GM12878 (cell line): Measurements from ENCODE around the gene HUS1B. TPM values are rescaled to one million over a fixed set of nuclear protein-coding genes. Genes with fewer than 3 reads are reported as not detected.

Experiments used
- ATAC-seq: fragments of 200-7000 bp; cut with Tn5 transposase; 3 replicates; pipeline ENCODE4 v1.9.1; 2020; ENCODE audit warnings: mild to moderate bottlenecking, moderate library complexity
- BruUV-seq: library from RNA; stranded (reverse); fragments of 400-500 nt; replicated peaks from 2 replicates; lab custom pipeline; 2021; lab: Mats Ljungman, UMichigan
- CTCF ChIA-PET: fragments of 300-600 bp; sonication (Branson Sonifier 250); formaldehyde crosslinking; extraction: SDS; loops from one replicate; lab custom pipeline; 2021; ENCODE audit warnings: inconsistent platforms; lab: Yijun Ruan, JAX
- POLR2A ChIA-PET: fragments of 350-600 bp; formaldehyde crosslinking; extraction: SDS; loops from one replicate; lab custom pipeline; 2021; ENCODE audit warnings: inconsistent platforms; lab: Charles Lee
- RAD21 ChIA-PET: fragments of 300-600 bp; sonication (Branson Sonifier 250); formaldehyde crosslinking; loops from one replicate; lab custom pipeline; 2023; ENCODE audit warnings: antibody characterized with exemption; ENCODE audit not compliant: unreplicated experiment; lab: Charles Lee
- SMC1A ChIA-PET: fragments of 300-600 bp; sonication (Branson Sonifier 250); formaldehyde crosslinking; loops from one replicate; lab custom pipeline; 2023; ENCODE audit not compliant: unreplicated experiment, uncharacterized antibody; lab: Charles Lee
- DNase-seq: peaks from one replicate; pipeline ENCODE4 v3.0.0-alpha.2; 2011; ENCODE audit warnings: low read depth, low spot score
- FAIRE-seq: peaks from 3 replicates; lab custom pipeline; 2011; peaks lifted over from hg19 to GRCh38; lab: Jason Lieb, UNC
- H2AFZ ChIP-seq: 2 replicates; pipeline ENCODE4 v1.6.0; 2011; ENCODE audit warnings: low read depth, low read length, control low read depth; ENCODE audit not compliant: control insufficient read depth
- H3K27ac ChIP-seq: 2 replicates; pipeline ENCODE4 v1.5.1; 2011; ENCODE audit warnings: control low read depth; ENCODE audit not compliant: control insufficient read depth, insufficient read depth
- H3K27me3 ChIP-seq, 2 experiments: replicated peaks in 1 of 2; 2 replicates each; pipeline versions ENCODE4 v1.6.0 to v1.6.1; 2011; ENCODE audit warnings: low read length in 1 of 2; ENCODE audit not compliant: control insufficient read depth in 2 of 2, insufficient read depth in 2 of 2
- H3K36me3 ChIP-seq, 2 experiments: 2 replicates each; pipeline ENCODE4 v1.5.1; 2011; ENCODE audit warnings: low read length in 1 of 2; ENCODE audit not compliant: control insufficient read depth in 2 of 2, insufficient read depth in 2 of 2
- H3K4me1 ChIP-seq: 2 replicates; pipeline ENCODE4 v1.6.1; 2011; ENCODE audit warnings: mild to moderate bottlenecking, low read length, moderate library complexity, mixed read lengths; ENCODE audit not compliant: control insufficient read depth, insufficient read depth
- H3K4me2 ChIP-seq: 2 replicates; pipeline ENCODE4 v1.6.0; 2011; ENCODE audit warnings: control low read depth; ENCODE audit not compliant: control insufficient read depth, insufficient read depth
- H3K4me3 ChIP-seq: fragments of 200-600 bp; sonication (generic); 2 replicates; pipeline ENCODE4 v1.5.1; 2016
- H3K79me2 ChIP-seq: 2 replicates; pipeline ENCODE4 v1.6.0; 2011; ENCODE audit warnings: low read length; ENCODE audit not compliant: control insufficient read depth, insufficient read depth
- H3K9ac ChIP-seq: 2 replicates; pipeline ENCODE4 v1.8.0; 2011; ENCODE audit warnings: low read length, control low read depth, mixed read lengths; ENCODE audit not compliant: control insufficient read depth, insufficient read depth
- H3K9me3 ChIP-seq: replicated peaks from 3 replicates; pipeline ENCODE4 v1.5.1; 2011; ENCODE audit warnings: mild to moderate bottlenecking, low read length; ENCODE audit not compliant: control insufficient read depth, insufficient read depth
- H4K20me1 ChIP-seq: 2 replicates; pipeline ENCODE4 v1.6.0; 2011; ENCODE audit not compliant: control insufficient read depth, insufficient read depth
- CBFB ChIP-seq: IDR thresholded peaks from 2 replicates; pipeline ENCODE4 v1.6.1; 2016; ENCODE audit warnings: antibody characterized with exemption, low read depth
- CBX5 ChIP-seq: sonication (generic); IDR thresholded peaks from 2 replicates; pipeline ENCODE4 v1.6.1; 2016; ENCODE audit warnings: low read depth, moderate library complexity, mild to moderate bottlenecking, inconsistent platforms
- FOS ChIP-seq: IDR thresholded peaks from 3 replicates; pipeline ENCODE4 v1.6.1; 2011; ENCODE audit warnings: borderline replicate concordance; ENCODE audit not compliant: insufficient read length; ENCODE audit errors: extremely low read depth
- NR2C2 ChIP-seq: IDR thresholded peaks from 2 replicates; pipeline ENCODE4 v1.6.1; 2011; ENCODE audit warnings: borderline replicate concordance, low read depth; ENCODE audit not compliant: control insufficient read depth, insufficient read length
- NR2F1 ChIP-seq: fragments of 450-650 bp; conservative IDR thresholded peaks from 2 replicates; pipeline ENCODE4 v1.6.1; 2017; ENCODE audit warnings: mild to moderate bottlenecking
- RCOR1 ChIP-seq: conservative IDR thresholded peaks from 2 replicates; pipeline ENCODE4 v1.6.1; 2012; ENCODE audit warnings: low read depth, low read length, improper control_type of control experiment
- RFX5 ChIP-seq: IDR thresholded peaks from 2 replicates; pipeline ENCODE4 v1.6.1; 2011; ENCODE audit warnings: low read depth, low read length, improper control_type of control experiment
- SREBF2 ChIP-seq: IDR thresholded peaks from 2 replicates; pipeline ENCODE4 v1.6.1; 2012; ENCODE audit warnings: mild to moderate bottlenecking, low read length
- ZNF24 ChIP-seq: fragments of 450-650 bp; IDR thresholded peaks from 2 replicates; pipeline ENCODE4 v1.6.1; 2017; ENCODE audit warnings: antibody characterized with exemption, mild to moderate bottlenecking
- ZNF274 ChIP-seq: IDR thresholded peaks from one replicate; pipeline ENCODE4 v1.8.0; 2011; ENCODE audit not compliant: insufficient read length, insufficient read depth
- WGBS: methylation state at CpG from one replicate; pipeline ENCODE4 v1.1.6; 2016; ENCODE audit warnings: low lambda C conversion rate; ENCODE audit not compliant: insufficient replicate concordance, insufficient coverage; ENCODE audit errors: missing lambda C conversion rate; 5-methylcytosine and 5-hydroxymethylcytosine counted together
- in situ Hi-C: fragments of 300-500 bp; cut with MboI; formaldehyde crosslinking; loops from 9 replicates; pipeline ENCODE4 v1.14.3; 2018; ENCODE audit warnings: mixed read lengths
- intact Hi-C: fragments of 100-400 bp; cut with micrococcal nuclease; formaldehyde crosslinking; loops from one replicate; pipeline ENCODE4 v1.14.2; 2022; ENCODE audit not compliant: unreplicated experiment
- polyA plus RNA-seq, 11 experiments: library from polyadenylated mRNA; depleted of rRNA in 4 of 11; unstranded in 6 of 11; stranded (reverse) in 5 of 11; fragments of >200 nt; fragmentation: Nextera tagmentation in 4 of 11; fragmentation: Illumina TruSeq in 1 of 11; extraction: Ambion mirVana in 4 of 11; extraction: Trizol in 1 of 11; gene quantifications; 1 replicate in 1 of 11; 2 replicates in 10 of 11; pipeline versions ENCODE4 v1.2.1 to v1.2.3, GENCODE V29; 2011 to 2016; ENCODE audit warnings: inconsistent platforms in 2 of 11, missing spikeins in 2 of 11, low read depth in 1 of 11
- total RNA-seq, 4 experiments: library from RNA; depleted of rRNA in 3 of 4; stranded (reverse); fragments of >200 nt in 3 of 4; fragmentation: Illumina TruSeq in 1 of 4; extraction: Trizol in 1 of 4; gene quantifications; 2 replicates each; pipeline versions ENCODE4 v1.2.1 to v1.2.3, GENCODE V29; 2013 to 2021
- TF ChIP-seq, protein P1 (sequence below): fragments of 450-650 bp; IDR thresholded peaks from 2 replicates; pipeline ENCODE4 v1.6.1; 2016; ENCODE audit warnings: mild to moderate bottlenecking, moderate library complexity, borderline replicate concordance
- TF ChIP-seq, protein P2 (sequence below): IDR thresholded peaks from 2 replicates; pipeline ENCODE4 v1.6.1; 2012; ENCODE audit warnings: low read length, inconsistent platforms
- TF ChIP-seq, protein P3 (sequence below): fragments of 450-650 bp; IDR thresholded peaks from 2 replicates; pipeline ENCODE4 v1.6.1; 2017; ENCODE audit warnings: borderline replicate concordance

The HUS1B gene
- total and polyA plus RNA-seq, 10 of the 15 experiments (the other 5 are each of a cell fraction or from before 2014, with no cell fraction given): 0.11 to 1.3 (median 0.68) TPM; not detected in 3

GRCh38 chr6:622462-622861, 34.4 kb downstream of the HUS1B start:
- no peak overlapping the region for H3K27ac ChIP-seq
- no peak overlapping the region for H2AFZ ChIP-seq
- ChIA-PET POLR2A (no interaction called here), CTCF (no interaction called here), SMC1A (no interaction called here), RAD21 (no interaction called here)
- H3K9me3 ChIP-seq: no peaks in the 10 kb centered on the region
- ATAC-seq: no peak
- WGBS: 97% methylated on average over 7 of the region's 7 CpGs
- no peak for DNase-seq
- H4K20me1 ChIP-seq: no peaks in the 10 kb centered on the region
- BruUV-seq: no TSS peak
- no peaks in the 10 kb centered on the region for H3K79me2 ChIP-seq
- intact Hi-C loops (no loop called here), in situ Hi-C loops (no loop called here)
- H3K36me3 ChIP-seq: peaks cover 0 to 3% of the 10 kb centered on the region in 2 experiments; a peak in 3 of 4 replicates
- H3K9ac ChIP-seq: no peak overlapping the region
- TF ChIP-seq, protein P1, sequence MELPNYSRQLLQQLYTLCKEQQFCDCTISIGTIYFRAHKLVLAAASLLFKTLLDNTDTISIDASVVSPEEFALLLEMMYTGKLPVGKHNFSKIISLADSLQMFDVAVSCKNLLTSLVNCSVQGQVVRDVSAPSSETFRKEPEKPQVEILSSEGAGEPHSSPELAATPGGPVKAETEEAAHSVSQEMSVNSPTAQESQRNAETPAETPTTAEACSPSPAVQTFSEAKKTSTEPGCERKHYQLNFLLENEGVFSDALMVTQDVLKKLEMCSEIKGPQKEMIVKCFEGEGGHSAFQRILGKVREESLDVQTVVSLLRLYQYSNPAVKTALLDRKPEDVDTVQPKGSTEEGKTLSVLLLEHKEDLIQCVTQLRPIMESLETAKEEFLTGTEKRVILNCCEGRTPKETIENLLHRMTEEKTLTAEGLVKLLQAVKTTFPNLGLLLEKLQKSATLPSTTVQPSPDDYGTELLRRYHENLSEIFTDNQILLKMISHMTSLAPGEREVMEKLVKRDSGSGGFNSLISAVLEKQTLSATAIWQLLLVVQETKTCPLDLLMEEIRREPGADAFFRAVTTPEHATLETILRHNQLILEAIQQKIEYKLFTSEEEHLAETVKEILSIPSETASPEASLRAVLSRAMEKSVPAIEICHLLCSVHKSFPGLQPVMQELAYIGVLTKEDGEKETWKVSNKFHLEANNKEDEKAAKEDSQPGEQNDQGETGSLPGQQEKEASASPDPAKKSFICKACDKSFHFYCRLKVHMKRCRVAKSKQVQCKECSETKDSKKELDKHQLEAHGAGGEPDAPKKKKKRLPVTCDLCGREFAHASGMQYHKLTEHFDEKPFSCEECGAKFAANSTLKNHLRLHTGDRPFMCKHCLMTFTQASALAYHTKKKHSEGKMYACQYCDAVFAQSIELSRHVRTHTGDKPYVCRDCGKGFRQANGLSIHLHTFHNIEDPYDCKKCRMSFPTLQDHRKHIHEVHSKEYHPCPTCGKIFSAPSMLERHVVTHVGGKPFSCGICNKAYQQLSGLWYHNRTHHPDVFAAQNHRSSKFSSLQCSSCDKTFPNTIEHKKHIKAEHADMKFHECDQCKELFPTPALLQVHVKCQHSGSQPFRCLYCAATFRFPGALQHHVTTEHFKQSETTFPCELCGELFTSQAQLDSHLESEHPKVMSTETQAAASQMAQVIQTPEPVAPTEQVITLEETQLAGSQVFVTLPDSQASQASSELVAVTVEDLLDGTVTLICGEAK: no peak
- TF ChIP-seq CBFB: no peak
- no peak for TF ChIP-seq SREBF2
- no peak for TF ChIP-seq NR2C2
- TF ChIP-seq RCOR1: no peak
- no peak for TF ChIP-seq ZNF24
- no peak for TF ChIP-seq RFX5
- no peak for TF ChIP-seq NR2F1
- TF ChIP-seq, protein P2, sequence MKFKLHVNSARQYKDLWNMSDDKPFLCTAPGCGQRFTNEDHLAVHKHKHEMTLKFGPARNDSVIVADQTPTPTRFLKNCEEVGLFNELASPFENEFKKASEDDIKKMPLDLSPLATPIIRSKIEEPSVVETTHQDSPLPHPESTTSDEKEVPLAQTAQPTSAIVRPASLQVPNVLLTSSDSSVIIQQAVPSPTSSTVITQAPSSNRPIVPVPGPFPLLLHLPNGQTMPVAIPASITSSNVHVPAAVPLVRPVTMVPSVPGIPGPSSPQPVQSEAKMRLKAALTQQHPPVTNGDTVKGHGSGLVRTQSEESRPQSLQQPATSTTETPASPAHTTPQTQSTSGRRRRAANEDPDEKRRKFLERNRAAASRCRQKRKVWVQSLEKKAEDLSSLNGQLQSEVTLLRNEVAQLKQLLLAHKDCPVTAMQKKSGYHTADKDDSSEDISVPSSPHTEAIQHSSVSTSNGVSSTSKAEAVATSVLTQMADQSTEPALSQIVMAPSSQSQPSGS: no peak
- TF ChIP-seq CBX5: no peak
- no peak for TF ChIP-seq ZNF274
- TF ChIP-seq, protein P3, sequence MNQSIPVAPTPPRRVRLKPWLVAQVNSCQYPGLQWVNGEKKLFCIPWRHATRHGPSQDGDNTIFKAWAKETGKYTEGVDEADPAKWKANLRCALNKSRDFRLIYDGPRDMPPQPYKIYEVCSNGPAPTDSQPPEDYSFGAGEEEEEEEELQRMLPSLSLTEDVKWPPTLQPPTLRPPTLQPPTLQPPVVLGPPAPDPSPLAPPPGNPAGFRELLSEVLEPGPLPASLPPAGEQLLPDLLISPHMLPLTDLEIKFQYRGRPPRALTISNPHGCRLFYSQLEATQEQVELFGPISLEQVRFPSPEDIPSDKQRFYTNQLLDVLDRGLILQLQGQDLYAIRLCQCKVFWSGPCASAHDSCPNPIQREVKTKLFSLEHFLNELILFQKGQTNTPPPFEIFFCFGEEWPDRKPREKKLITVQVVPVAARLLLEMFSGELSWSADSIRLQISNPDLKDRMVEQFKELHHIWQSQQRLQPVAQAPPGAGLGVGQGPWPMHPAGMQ: no peak
- no peak for TF ChIP-seq FOS
- H3K4me1 ChIP-seq: no peaks in the 10 kb centered on the region
- no peak overlapping the region for H3K4me2 ChIP-seq
- FAIRE-seq: no peak
- H3K4me3 ChIP-seq: no peak overlapping the region
- no peaks in the 10 kb centered on the region for H3K27me3 ChIP-seq
